ENCODE data around the gene OR51A7. TPM values are rescaled to one million over a fixed set of nuclear protein-coding genes. Genes with fewer than 3 reads are reported as not detected.

The OR51A7 gene
- total and polyA plus RNA-seq, 2 of the 8 experiments (the other 6 are each of a cell fraction or from before 2014, with no cell fraction given): not detected

DNA sequence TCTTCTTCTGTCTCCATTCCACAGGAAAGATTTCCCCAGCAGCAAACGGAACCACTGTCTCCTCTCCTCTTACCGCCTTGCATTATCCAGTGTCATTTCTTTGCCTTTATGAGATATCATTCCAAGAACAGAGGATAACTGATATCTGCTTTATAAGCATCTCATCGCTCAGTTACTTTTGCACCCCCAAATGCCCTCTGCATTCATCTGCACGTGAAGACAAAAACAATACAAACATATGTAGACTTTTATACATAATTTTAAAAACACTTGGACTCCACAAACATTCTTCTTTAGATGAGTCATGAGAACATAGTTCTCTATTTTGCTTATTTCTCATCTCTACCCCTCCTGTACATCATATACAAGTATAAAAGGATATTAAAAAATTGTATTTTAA is 22.4 kb upstream of the OR51A7 start:
- Histone ChIP-seq H3K4ac (replicated peaks; ENCODE audit: insufficient read length, low read depth, low read length) (no peak overlapping the region), H2BK12ac (ENCODE audit: low read depth, low read length) (no peak overlapping the region), H4K20me1 (replicated peaks in 1 of 2; ENCODE audit: control insufficient read depth in 1 of 2, insufficient read depth in 2 of 2, low read length in 2 of 2) (peaks cover 0 to 3% of the 10 kb centered on the region in 2 experiments), H3K9me3 (ENCODE audit: insufficient read depth in 2 of 2, low read depth in 1 of 2, low read length in 1 of 2) (no peaks in the 10 kb centered on the region), H2AK5ac (ENCODE audit: low read depth, low read length) (no peak overlapping the region), H4K5ac (ENCODE audit: insufficient read length, low read depth, low read length) (no peak overlapping the region), H3K14ac (ENCODE audit: insufficient read length) (no peak overlapping the region), H2BK15ac (ENCODE audit: low read length) (no peak overlapping the region), H3K36me3 (ENCODE audit: control insufficient read depth in 2 of 4, insufficient read depth in 4 of 4, low read length in 3 of 4) (no peaks in the 10 kb centered on the region), H4K91ac (replicated peaks; ENCODE audit: insufficient read length, low read length) (no peak overlapping the region), H3K79me1 (ENCODE audit: low read depth, low read length) (no peaks in the 10 kb centered on the region), H3K9ac (replicated peaks in 1 of 4; ENCODE audit: extremely low read depth in 1 of 4, low read depth in 3 of 4, low read length in 3 of 4) (no peak overlapping the region), H3K23me2 (ENCODE audit: low read depth, low read length) (no peaks in the 10 kb centered on the region), H3K4me1 (replicated peaks in 1 of 4; ENCODE audit: control insufficient read depth in 3 of 4, insufficient read depth in 4 of 4, low read length in 3 of 4) (no peaks in the 10 kb centered on the region), H2BK120ac (replicated peaks; ENCODE audit: low read depth, low read length) (no peak overlapping the region), H2BK20ac (ENCODE audit: low read length) (no peak overlapping the region), H2BK5ac (ENCODE audit: low read depth, low read length) (no peak overlapping the region), H3K4me2 (ENCODE audit: insufficient read depth in 1 of 2, low read depth in 2 of 2, low read length in 2 of 2) (no peak overlapping the region), H3K23ac (ENCODE audit: insufficient read length) (no peak overlapping the region), H3K18ac (ENCODE audit: extremely low read depth, low read length) (no peak overlapping the region), H3K79me2 (ENCODE audit: control insufficient read depth in 1 of 2, insufficient read depth in 2 of 2, low read length in 2 of 2) (no peaks in the 10 kb centered on the region), H3K27ac (ENCODE audit: low read depth, low read length) (no peak overlapping the region), H4K8ac (ENCODE audit: extremely low read depth, insufficient read depth, low read length) (no peak overlapping the region), H3K56ac (replicated peaks; ENCODE audit: insufficient read length, low read depth, low read length) (no peak overlapping the region), H2AFZ (ENCODE audit: low read length) (no peak overlapping the region), H3K27me3 (replicated peaks in 1 of 4; ENCODE audit: control insufficient read depth in 3 of 4, extremely low read depth in 1 of 4, insufficient read depth in 3 of 4, low read length in 3 of 4) (no peaks in the 10 kb centered on the region), H3K4me3 (ENCODE audit: extremely low read depth in 1 of 4, insufficient read depth in 2 of 4, low read depth in 3 of 4, low read length in 4 of 4) (no peak overlapping the region)
- no peak for DNase-seq (ENCODE audit: low read depth in 1 of 2, low spot score in 2 of 2)
- ChIA-PET POLR2A (ENCODE audit: partially characterized antibody) (no interaction called here), CTCF (ENCODE audit: partially characterized antibody) (no interaction called here)
- WGBS, 2 experiments (ENCODE audit: extremely low coverage in 1 of 2, insufficient coverage in 1 of 2, insufficient read length in 1 of 2, insufficient replicate concordance in 2 of 2, low coverage in 1 of 2, low lambda C conversion rate in 2 of 2, missing lambda C conversion rate in 1 of 2): 92% methylated on average over 4 of the region's 4 CpGs; no CpG with 5 or more reads in 1 of the 2 experiments
- no peak for FAIRE-seq
- TF ChIP-seq, protein P1, sequence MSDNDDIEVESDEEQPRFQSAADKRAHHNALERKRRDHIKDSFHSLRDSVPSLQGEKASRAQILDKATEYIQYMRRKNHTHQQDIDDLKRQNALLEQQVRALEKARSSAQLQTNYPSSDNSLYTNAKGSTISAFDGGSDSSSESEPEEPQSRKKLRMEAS (IDR thresholded peaks at IDR 0.05): no peak
- no peak for TF ChIP-seq BACH1 (IDR thresholded peaks at IDR 0.05; ENCODE audit: low read length)
- TF ChIP-seq EGR1 (IDR thresholded peaks at IDR 0.05; ENCODE audit: borderline replicate concordance, low read depth, low read length): no peak
- TF ChIP-seq HDAC2 (IDR thresholded peaks at IDR 0.05; ENCODE audit: borderline replicate concordance in 1 of 2, low read depth in 2 of 2, low read length in 2 of 2): no peak
- no peak for TF ChIP-seq ZNF274 (IDR thresholded peaks at IDR 0.05; ENCODE audit: borderline replicate concordance, extremely low read depth, low read length)
- no peak for TF ChIP-seq BRCA1 (IDR thresholded peaks at IDR 0.05; ENCODE audit: low read depth, low read length)
- TF ChIP-seq FOSL1 (IDR thresholded peaks at IDR 0.05; ENCODE audit: insufficient read depth, low read depth, low read length): no peak
- TF ChIP-seq SUZ12 (IDR thresholded peaks at IDR 0.05; ENCODE audit: low read length): no peak
- TF ChIP-seq RNF2 (IDR thresholded peaks at IDR 0.05; ENCODE audit: borderline replicate concordance, low read depth, low read length, missing control alignments, poor library complexity, severe bottlenecking): no peak
- TF ChIP-seq KDM1A (IDR thresholded peaks at IDR 0.05; ENCODE audit: borderline replicate concordance, low read length): no peak
- no peak for TF ChIP-seq SP4 (IDR thresholded peaks at IDR 0.05; ENCODE audit: low read length)
- TF ChIP-seq SIRT6 (IDR thresholded peaks at IDR 0.05; ENCODE audit: low read length): no peak
- no peak for TF ChIP-seq GABPA (IDR thresholded peaks at IDR 0.05; ENCODE audit: borderline replicate concordance, insufficient read depth, low read length)
- no peak for TF ChIP-seq NANOG (IDR thresholded peaks at IDR 0.05; ENCODE audit: insufficient read depth, low read depth, low read length, poor library complexity, severe bottlenecking)

Measured in H1 (cell line).